ENCODE results near the gene RAD51D. TPM values are rescaled to one million over a fixed set of nuclear protein-coding genes. Genes with fewer than 3 reads are reported as not detected.

The RAD51D gene
- polyA plus RNA-seq, 1 experiment = 14.3 TPM

- no peak overlapping the region for H3K4me3 ChIP-seq (ENCODE audit: low read depth, low read length)
- ChIA-PET POLR2A (interaction anchor here (1.1 to 2.5 kb wide), 2 partner anchors 62 to 84 kb away, joined by 3 to 9 read pairs; partner anchors contain the start of gene LIG3), CTCF (interaction anchor here (0.6 to 3.6 kb wide), 7 partner anchors 11 to 704 kb away, joined by 3 to 28 read pairs (median 4); no protein-coding TSS in a partner anchor)
- no peak for TF ChIP-seq CTCF (IDR thresholded peaks at IDR 0.05; ENCODE audit: low read depth, low read length)
- DNase-seq (ENCODE audit: low read depth, low spot score) = no peak
- peak overlapping the region; percentile 71 for H3K27ac ChIP-seq (ENCODE audit: low read depth, low read length)
- H3K9me3 ChIP-seq (ENCODE audit: control insufficient read depth, insufficient read depth, low read length) = no peaks in the 10 kb centered on the region
- H3K27me3 ChIP-seq (ENCODE audit: control insufficient read depth, insufficient read depth, low read length) = no peaks in the 10 kb centered on the region
Observed at GRCh38 chr17:35064516-35065215, 55.0 kb downstream of the RAD51D start.

- no peaks in the 10 kb centered on the region for H3K27me3 ChIP-seq (ENCODE audit: control insufficient read depth, insufficient read depth, low read length)
- peak within 1 kb of the TSS; percentile 50 for H3K4me3 ChIP-seq (ENCODE audit: low read depth, low read length)
- H3K9me3 ChIP-seq (ENCODE audit: control insufficient read depth, insufficient read depth, low read length) = no peaks in the 10 kb centered on the region
- DNase-seq (ENCODE audit: low read depth, low spot score) = peak; percentile 93
- CTCF ChIA-PET = interaction anchor here (1.0 to 3.6 kb wide), 6 partner anchors 12 to 66 kb away, joined by 4 to 28 read pairs (median 6); no protein-coding TSS in a partner anchor
- POLR2A ChIA-PET = interaction anchor here (0.6 to 2.5 kb wide), 7 partner anchors 26 to 370 kb away, joined by 3 to 9 read pairs (median 3); partner anchors contain the start of gene LIG3
- peak within 1 kb of the TSS; percentile 98 for H3K27ac ChIP-seq (ENCODE audit: low read depth, low read length)
- TF ChIP-seq CTCF (IDR thresholded peaks at IDR 0.05; ENCODE audit: low read depth, low read length) = peak; percentile 18
Observed at GRCh38 chr17:35063514-35064223, 56.0 kb downstream of the RAD51D start, which contains the start of gene RFFL. TSS of gene RFFL (minus strand) at chr17:35063707. CDS start at chr17:35026553, 37,154 bp downstream.

- TF ChIP-seq CTCF (IDR thresholded peaks at IDR 0.05; ENCODE audit: low read depth, low read length) = no peak
- H3K9me3 ChIP-seq (ENCODE audit: control insufficient read depth, insufficient read depth, low read length) = no peaks in the 10 kb centered on the region
- ChIA-PET POLR2A (no interaction called here), CTCF (interaction anchor here (1.0 to 3.6 kb wide), 3 partner anchors 28 to 65 kb away, joined by 7 to 28 read pairs (median 8); no protein-coding TSS in a partner anchor)
- H3K4me3 ChIP-seq (ENCODE audit: low read depth, low read length) = no peak overlapping the region
- no peaks in the 10 kb centered on the region for H3K27me3 ChIP-seq (ENCODE audit: control insufficient read depth, insufficient read depth, low read length)
- no peak overlapping the region for H3K27ac ChIP-seq (ENCODE audit: low read depth, low read length)
- no peak for DNase-seq (ENCODE audit: low read depth, low spot score)
Observed at GRCh38 chr17:35062308-35062707, 57.4 kb downstream of the RAD51D start.

- no peak overlapping the region for H3K4me3 ChIP-seq (ENCODE audit: low read depth, low read length)
- H3K9me3 ChIP-seq (ENCODE audit: control insufficient read depth, insufficient read depth, low read length) = no peaks in the 10 kb centered on the region
- no peak overlapping the region for H3K27ac ChIP-seq (ENCODE audit: low read depth, low read length)
- TF ChIP-seq CTCF (IDR thresholded peaks at IDR 0.05; ENCODE audit: low read depth, low read length) = no peak
- H3K27me3 ChIP-seq (ENCODE audit: control insufficient read depth, insufficient read depth, low read length) = no peaks in the 10 kb centered on the region
- ChIA-PET CTCF (interaction anchor here (0.6 kb wide), 1 partner anchor 35 kb away, joined by 4 read pairs; no protein-coding TSS in a partner anchor), POLR2A (no interaction called here)
- DNase-seq (ENCODE audit: low read depth, low spot score) = no peak
Observed at GRCh38 chr17:35057332-35057915, 62.2 kb downstream of the RAD51D start.
